OCI-LY7 (cell line): ENCODE data around the gene HAPSTR1.

Experiments
- EZH2phosphoT487 ChIP-seq: fragments of 200-600 bp; sonication (generic); IDR thresholded peaks from 2 replicates; pipeline ENCODE4 v1.6.1; 2018; ENCODE audit warnings: low read depth, borderline replicate concordance, mild to moderate bottlenecking, mixed run types, antibody characterized with exemption, low read length, moderate library complexity, mixed read lengths
- TF ChIP-seq, protein P1 (sequence below): fragments of 200-600 bp; sonication (generic); conservative IDR thresholded peaks from 2 replicates; pipeline ENCODE4 v1.5.1; 2014; ENCODE audit warnings: mild to moderate bottlenecking, antibody characterized with exemption, low read length, moderate library complexity, mixed read lengths

DNA sequence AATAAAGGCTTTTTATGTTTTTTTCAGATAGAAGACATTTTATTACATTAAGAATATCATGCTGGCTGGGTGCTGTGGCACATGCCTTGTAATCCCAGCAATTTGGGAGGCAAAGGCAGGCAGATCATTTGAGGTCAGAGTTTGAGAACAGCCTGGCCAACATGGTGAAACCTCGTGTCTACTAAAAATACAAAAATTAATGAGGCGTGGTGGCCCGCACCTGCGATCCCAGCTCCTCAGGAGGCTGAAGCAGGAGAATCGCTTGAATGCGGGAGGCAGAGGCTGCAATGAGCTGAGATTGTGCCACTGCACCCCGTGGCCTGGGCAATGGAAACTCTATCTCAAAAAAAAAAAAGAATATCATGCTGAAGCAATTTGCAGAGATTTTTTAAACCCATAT lies 29.1 kb upstream of the HAPSTR1 start:
- TF ChIP-seq, protein P1, sequence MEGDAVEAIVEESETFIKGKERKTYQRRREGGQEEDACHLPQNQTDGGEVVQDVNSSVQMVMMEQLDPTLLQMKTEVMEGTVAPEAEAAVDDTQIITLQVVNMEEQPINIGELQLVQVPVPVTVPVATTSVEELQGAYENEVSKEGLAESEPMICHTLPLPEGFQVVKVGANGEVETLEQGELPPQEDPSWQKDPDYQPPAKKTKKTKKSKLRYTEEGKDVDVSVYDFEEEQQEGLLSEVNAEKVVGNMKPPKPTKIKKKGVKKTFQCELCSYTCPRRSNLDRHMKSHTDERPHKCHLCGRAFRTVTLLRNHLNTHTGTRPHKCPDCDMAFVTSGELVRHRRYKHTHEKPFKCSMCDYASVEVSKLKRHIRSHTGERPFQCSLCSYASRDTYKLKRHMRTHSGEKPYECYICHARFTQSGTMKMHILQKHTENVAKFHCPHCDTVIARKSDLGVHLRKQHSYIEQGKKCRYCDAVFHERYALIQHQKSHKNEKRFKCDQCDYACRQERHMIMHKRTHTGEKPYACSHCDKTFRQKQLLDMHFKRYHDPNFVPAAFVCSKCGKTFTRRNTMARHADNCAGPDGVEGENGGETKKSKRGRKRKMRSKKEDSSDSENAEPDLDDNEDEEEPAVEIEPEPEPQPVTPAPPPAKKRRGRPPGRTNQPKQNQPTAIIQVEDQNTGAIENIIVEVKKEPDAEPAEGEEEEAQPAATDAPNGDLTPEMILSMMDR: no peak
- no peak for TF ChIP-seq EZH2phosphoT487
